ENCODE results near the gene COX10.

The COX10 gene

GRCh38 chr17:14121952-14122351 lies 52.6 kb downstream of the COX10 start:
- no peak overlapping the region for H3K4me3 ChIP-seq (ENCODE audit: low read length in 2 of 2)
- H3K4me1 ChIP-seq (ENCODE audit: control insufficient read depth, insufficient read depth, low read length): no peaks in the 10 kb centered on the region
- H3K36me3 ChIP-seq (ENCODE audit: control insufficient read depth in 2 of 2, insufficient read depth in 2 of 2, low read length in 2 of 2): no peaks in the 10 kb centered on the region
- no peaks in the 10 kb centered on the region for H3K27me3 ChIP-seq (ENCODE audit: control insufficient read depth in 1 of 2, insufficient read depth in 2 of 2, low read length in 2 of 2)
- H3K27ac ChIP-seq (ENCODE audit: low read length): no peak overlapping the region
- H3K9ac ChIP-seq (ENCODE audit: low read length in 2 of 2): no peak overlapping the region
- H3K9me3 ChIP-seq (ENCODE audit: control insufficient read depth in 2 of 2, low read length in 2 of 2): no peaks in the 10 kb centered on the region

- Histone ChIP-seq H3K9me3 (ENCODE audit: control insufficient read depth in 2 of 2, low read length in 2 of 2) (no peaks in the 10 kb centered on the region), H3K4me3 (ENCODE audit: low read length in 2 of 2) (no peak overlapping the region), H3K4me1 (ENCODE audit: control insufficient read depth, insufficient read depth, low read length) (no peaks in the 10 kb centered on the region), H3K9ac (ENCODE audit: low read length in 2 of 2) (no peak overlapping the region), H3K27ac (ENCODE audit: low read length) (no peak overlapping the region), H3K27me3 (ENCODE audit: control insufficient read depth in 1 of 2, insufficient read depth in 2 of 2, low read length in 2 of 2) (no peaks in the 10 kb centered on the region), H3K36me3 (ENCODE audit: control insufficient read depth in 2 of 2, insufficient read depth in 2 of 2, low read length in 2 of 2) (no peaks in the 10 kb centered on the region)
Observed at GRCh38 chr17:14123619-14124278, 54.4 kb downstream of the COX10 start.

GRCh38 chr17:14124854-14125253 lies 55.5 kb downstream of the COX10 start:
- no peaks in the 10 kb centered on the region for H3K27me3 ChIP-seq (ENCODE audit: control insufficient read depth in 1 of 2, insufficient read depth in 2 of 2, low read length in 2 of 2)
- no peak overlapping the region for H3K27ac ChIP-seq (ENCODE audit: low read length)
- H3K36me3 ChIP-seq (ENCODE audit: control insufficient read depth in 2 of 2, insufficient read depth in 2 of 2, low read length in 2 of 2): no peaks in the 10 kb centered on the region
- no peaks in the 10 kb centered on the region for H3K9me3 ChIP-seq (ENCODE audit: control insufficient read depth in 2 of 2, low read length in 2 of 2)
- no peak overlapping the region for H3K9ac ChIP-seq (ENCODE audit: low read length in 2 of 2)
- H3K4me3 ChIP-seq (ENCODE audit: low read length in 2 of 2): no peak overlapping the region
- H3K4me1 ChIP-seq (ENCODE audit: control insufficient read depth, insufficient read depth, low read length): no peaks in the 10 kb centered on the region

- no peak overlapping the region for H3K27ac ChIP-seq (ENCODE audit: low read length)
- no peaks in the 10 kb centered on the region for H3K36me3 ChIP-seq (ENCODE audit: control insufficient read depth in 2 of 2, insufficient read depth in 2 of 2, low read length in 2 of 2)
- no peaks in the 10 kb centered on the region for H3K4me1 ChIP-seq (ENCODE audit: control insufficient read depth, insufficient read depth, low read length)
- no peaks in the 10 kb centered on the region for H3K9me3 ChIP-seq (ENCODE audit: control insufficient read depth in 2 of 2, low read length in 2 of 2)
- no peaks in the 10 kb centered on the region for H3K27me3 ChIP-seq (ENCODE audit: control insufficient read depth in 1 of 2, insufficient read depth in 2 of 2, low read length in 2 of 2)
- no peak overlapping the region for H3K4me3 ChIP-seq (ENCODE audit: low read length in 2 of 2)
- H3K9ac ChIP-seq (ENCODE audit: low read length in 2 of 2): no peak overlapping the region
Observed at GRCh38 chr17:14125518-14126137, 56.3 kb downstream of the COX10 start.

- Histone ChIP-seq H3K27ac (ENCODE audit: low read length) (no peak overlapping the region), H3K4me3 (ENCODE audit: low read length in 2 of 2) (no peak overlapping the region), H3K4me1 (ENCODE audit: control insufficient read depth, insufficient read depth, low read length) (no peaks in the 10 kb centered on the region), H3K27me3 (ENCODE audit: control insufficient read depth in 1 of 2, insufficient read depth in 2 of 2, low read length in 2 of 2) (no peaks in the 10 kb centered on the region), H3K9me3 (ENCODE audit: control insufficient read depth in 2 of 2, low read length in 2 of 2) (no peaks in the 10 kb centered on the region), H3K36me3 (ENCODE audit: control insufficient read depth in 2 of 2, insufficient read depth in 2 of 2, low read length in 2 of 2) (no peaks in the 10 kb centered on the region), H3K9ac (ENCODE audit: low read length in 2 of 2) (no peak overlapping the region)
Observed at GRCh38 chr17:14133104-14133503, 63.8 kb downstream of the COX10 start.

GRCh38 chr17:14134456-14134855 lies 65.2 kb downstream of the COX10 start:
- Histone ChIP-seq H3K9me3 (ENCODE audit: control insufficient read depth in 2 of 2, low read length in 2 of 2) (no peaks in the 10 kb centered on the region), H3K4me1 (ENCODE audit: control insufficient read depth, insufficient read depth, low read length) (no peaks in the 10 kb centered on the region), H3K27ac (ENCODE audit: low read length) (no peak overlapping the region), H3K27me3 (ENCODE audit: control insufficient read depth in 1 of 2, insufficient read depth in 2 of 2, low read length in 2 of 2) (no peaks in the 10 kb centered on the region), H3K9ac (ENCODE audit: low read length in 2 of 2) (no peak overlapping the region), H3K4me3 (ENCODE audit: low read length in 2 of 2) (no peak overlapping the region), H3K36me3 (ENCODE audit: control insufficient read depth in 2 of 2, insufficient read depth in 2 of 2, low read length in 2 of 2) (no peaks in the 10 kb centered on the region)

- Histone ChIP-seq H3K36me3 (ENCODE audit: control insufficient read depth in 2 of 2, insufficient read depth in 2 of 2, low read length in 2 of 2) (no peaks in the 10 kb centered on the region), H3K4me3 (ENCODE audit: low read length in 2 of 2) (no peak overlapping the region), H3K9me3 (ENCODE audit: control insufficient read depth in 2 of 2, low read length in 2 of 2) (no peaks in the 10 kb centered on the region), H3K27me3 (ENCODE audit: control insufficient read depth in 1 of 2, insufficient read depth in 2 of 2, low read length in 2 of 2) (no peaks in the 10 kb centered on the region), H3K9ac (ENCODE audit: low read length in 2 of 2) (no peak overlapping the region), H3K4me1 (ENCODE audit: control insufficient read depth, insufficient read depth, low read length) (no peaks in the 10 kb centered on the region), H3K27ac (ENCODE audit: low read length) (no peak overlapping the region)
Observed at GRCh38 chr17:14135906-14136590, 66.7 kb downstream of the COX10 start.

- Histone ChIP-seq H3K4me3 (ENCODE audit: low read length in 2 of 2) (no peak overlapping the region), H3K4me1 (ENCODE audit: control insufficient read depth, insufficient read depth, low read length) (no peaks in the 10 kb centered on the region), H3K9me3 (ENCODE audit: control insufficient read depth in 2 of 2, low read length in 2 of 2) (no peaks in the 10 kb centered on the region), H3K27ac (ENCODE audit: low read length) (no peak overlapping the region), H3K27me3 (ENCODE audit: control insufficient read depth in 1 of 2, insufficient read depth in 2 of 2, low read length in 2 of 2) (no peaks in the 10 kb centered on the region), H3K9ac (ENCODE audit: low read length in 2 of 2) (no peak overlapping the region), H3K36me3 (ENCODE audit: control insufficient read depth in 2 of 2, insufficient read depth in 2 of 2, low read length in 2 of 2) (no peaks in the 10 kb centered on the region)
Observed at GRCh38 chr17:14138649-14139048, 69.3 kb downstream of the COX10 start.

GRCh38 chr17:14143688-14144087 lies 74.4 kb downstream of the COX10 start:
- H3K36me3 ChIP-seq (ENCODE audit: control insufficient read depth in 2 of 2, insufficient read depth in 2 of 2, low read length in 2 of 2): no peaks in the 10 kb centered on the region
- H3K27me3 ChIP-seq (ENCODE audit: control insufficient read depth in 1 of 2, insufficient read depth in 2 of 2, low read length in 2 of 2): no peaks in the 10 kb centered on the region
- H3K4me1 ChIP-seq (ENCODE audit: control insufficient read depth, insufficient read depth, low read length): no peaks in the 10 kb centered on the region
- H3K9ac ChIP-seq (ENCODE audit: low read length in 2 of 2): no peak overlapping the region
- H3K27ac ChIP-seq (ENCODE audit: low read length): no peak overlapping the region
- no peaks in the 10 kb centered on the region for H3K9me3 ChIP-seq (ENCODE audit: control insufficient read depth in 2 of 2, low read length in 2 of 2)
- no peak overlapping the region for H3K4me3 ChIP-seq (ENCODE audit: low read length in 2 of 2)

- H3K27ac ChIP-seq (ENCODE audit: low read length): no peak overlapping the region
- H3K4me1 ChIP-seq (ENCODE audit: control insufficient read depth, insufficient read depth, low read length): no peaks in the 10 kb centered on the region
- H3K36me3 ChIP-seq (ENCODE audit: control insufficient read depth in 2 of 2, insufficient read depth in 2 of 2, low read length in 2 of 2): no peaks in the 10 kb centered on the region
- H3K9me3 ChIP-seq (ENCODE audit: control insufficient read depth in 2 of 2, low read length in 2 of 2): no peaks in the 10 kb centered on the region
- H3K27me3 ChIP-seq (ENCODE audit: control insufficient read depth in 1 of 2, insufficient read depth in 2 of 2, low read length in 2 of 2): no peaks in the 10 kb centered on the region
- no peak overlapping the region for H3K9ac ChIP-seq (ENCODE audit: low read length in 2 of 2)
- H3K4me3 ChIP-seq (ENCODE audit: low read length in 2 of 2): no peak overlapping the region
Observed at GRCh38 chr17:14144508-14144907, 75.2 kb downstream of the COX10 start.

- Histone ChIP-seq H3K4me1 (ENCODE audit: control insufficient read depth, insufficient read depth, low read length) (peaks cover 3% of the 10 kb centered on the region), H3K9me3 (ENCODE audit: control insufficient read depth in 2 of 2, low read length in 2 of 2) (no peaks in the 10 kb centered on the region), H3K4me3 (ENCODE audit: low read length in 2 of 2) (no peak overlapping the region), H3K27ac (ENCODE audit: low read length) (no peak overlapping the region), H3K27me3 (ENCODE audit: control insufficient read depth in 1 of 2, insufficient read depth in 2 of 2, low read length in 2 of 2) (no peaks in the 10 kb centered on the region), H3K36me3 (ENCODE audit: control insufficient read depth in 2 of 2, insufficient read depth in 2 of 2, low read length in 2 of 2) (no peaks in the 10 kb centered on the region), H3K9ac (ENCODE audit: low read length in 2 of 2) (no peak overlapping the region)
Observed at GRCh38 chr17:14149751-14150150, 80.4 kb downstream of the COX10 start.

Data from stomach smooth muscle (tissue), 2 donors.